Left kidney (tissue), 1 donor: ENCODE results near the gene MED23. TPM values are rescaled to one million over a fixed set of nuclear protein-coding genes. Genes with fewer than 3 reads are reported as not detected.

Experiments
- polyA plus RNA-seq: library from polyadenylated mRNA; unstranded; fragments of 120-200 nt; gene quantifications from one replicate; pipeline ENCODE4 v1.2.1, GENCODE V29; 2013; ENCODE audit not compliant: insufficient read length

The MED23 gene
- polyA plus RNA-seq, 1 donor, result 66.1 TPM

Other genes starting within 250 kb of the MED23 start
- gene ARG1, start 55.0 kb downstream of the MED23 start, polyA plus RNA-seq, result 0.95 TPM
- 13.0 TPM for gene ENPP3, start 9.1 kb upstream of the MED23 start, polyA plus RNA-seq
- gene OR2A4, start 73.2 kb upstream of the MED23 start, polyA plus RNA-seq, result 0.32 TPM
- gene CTAGE9, start 82.8 kb upstream of the MED23 start, polyA plus RNA-seq, result 0.55 TPM
- gene ENPP1, start 179.8 kb upstream of the MED23 start, polyA plus RNA-seq, result 25.9 TPM